Measurements from ENCODE around the gene PDRG1. TPM values are rescaled to one million over a fixed set of nuclear protein-coding genes. Genes with fewer than 3 reads are reported as not detected.

The PDRG1 gene
- polyA plus RNA-seq, 1 donor from 2014 or later = 50.6 TPM

GRCh38 chr20:31925631-31926030 is 26.2 kb downstream of the PDRG1 start:
- Histone ChIP-seq H3K36me3 (ENCODE audit: insufficient read depth, low read length) (no peaks in the 10 kb centered on the region), H4K20me1 (ENCODE audit: insufficient read depth) (no peaks in the 10 kb centered on the region), H3K9me3 (ENCODE audit: low read length) (no peaks in the 10 kb centered on the region), H3K9me2 (ENCODE audit: insufficient read depth, low read length) (no peaks in the 10 kb centered on the region), H3F3A (ENCODE audit: insufficient read depth, low read length, poor library complexity, severe bottlenecking) (no peaks in the 10 kb centered on the region), H3K4me2 (ENCODE audit: low read length) (no peak overlapping the region), H3K27ac (ENCODE audit: low read length) (no peak overlapping the region), H3K27me3 (ENCODE audit: insufficient read depth, low read depth, low read length) (no peaks in the 10 kb centered on the region), H3K79me2 (replicated peaks; ENCODE audit: insufficient read depth, low read length) (no peaks in the 10 kb centered on the region), H3K9ac (ENCODE audit: low read length) (no peak overlapping the region), H3K4me3 (ENCODE audit: low read length) (no peak overlapping the region), H2AFZ (ENCODE audit: low read depth, low read length) (no peak overlapping the region)
- no peak for TF ChIP-seq CTCF (IDR thresholded peaks at IDR 0.05; ENCODE audit: poor library complexity, severe bottlenecking)
- TF ChIP-seq POLR2AphosphoS5 (IDR thresholded peaks at IDR 0.05) = no peak
- TF ChIP-seq MXI1 (conservative IDR thresholded peaks at IDR 0.05; ENCODE audit: poor library complexity, severe bottlenecking) = no peak
- TF ChIP-seq EZH2 (IDR thresholded peaks at IDR 0.05; ENCODE audit: borderline replicate concordance, insufficient read depth, low read length, poor library complexity, severe bottlenecking) = no peak
- no peak for TF ChIP-seq REST (IDR thresholded peaks at IDR 0.05; ENCODE audit: borderline replicate concordance)
- TF ChIP-seq TAF1 (IDR thresholded peaks at IDR 0.05; ENCODE audit: low read depth) = no peak
- TF ChIP-seq RAD21 (conservative IDR thresholded peaks at IDR 0.05) = no peak
- TF ChIP-seq SMC3 (conservative IDR thresholded peaks at IDR 0.05; ENCODE audit: poor library complexity) = no peak
- TF ChIP-seq EP300 (conservative IDR thresholded peaks at IDR 0.05; ENCODE audit: poor library complexity, severe bottlenecking) = no peak

- Histone ChIP-seq H3K4me2 (ENCODE audit: low read length) (no peak overlapping the region), H3K27ac (ENCODE audit: low read length) (no peak overlapping the region), H2AFZ (ENCODE audit: low read depth, low read length) (no peak overlapping the region), H3K9me3 (ENCODE audit: low read length) (no peaks in the 10 kb centered on the region), H3K9me2 (ENCODE audit: insufficient read depth, low read length) (no peaks in the 10 kb centered on the region), H3F3A (ENCODE audit: insufficient read depth, low read length, poor library complexity, severe bottlenecking) (no peaks in the 10 kb centered on the region), H3K4me3 (ENCODE audit: low read length) (no peak overlapping the region), H3K79me2 (replicated peaks; ENCODE audit: insufficient read depth, low read length) (no peaks in the 10 kb centered on the region), H3K27me3 (ENCODE audit: insufficient read depth, low read depth, low read length) (no peaks in the 10 kb centered on the region), H3K36me3 (ENCODE audit: insufficient read depth, low read length) (no peaks in the 10 kb centered on the region), H4K20me1 (ENCODE audit: insufficient read depth) (no peaks in the 10 kb centered on the region), H3K9ac (ENCODE audit: low read length) (no peak overlapping the region)
- TF ChIP-seq REST (IDR thresholded peaks at IDR 0.05; ENCODE audit: borderline replicate concordance) = no peak
- TF ChIP-seq SMC3 (conservative IDR thresholded peaks at IDR 0.05; ENCODE audit: poor library complexity) = no peak
- no peak for TF ChIP-seq EZH2 (IDR thresholded peaks at IDR 0.05; ENCODE audit: borderline replicate concordance, insufficient read depth, low read length, poor library complexity, severe bottlenecking)
- TF ChIP-seq POLR2AphosphoS5 (IDR thresholded peaks at IDR 0.05) = no peak
- no peak for TF ChIP-seq MXI1 (conservative IDR thresholded peaks at IDR 0.05; ENCODE audit: poor library complexity, severe bottlenecking)
- TF ChIP-seq CTCF (IDR thresholded peaks at IDR 0.05; ENCODE audit: poor library complexity, severe bottlenecking) = no peak
- no peak for TF ChIP-seq EP300 (conservative IDR thresholded peaks at IDR 0.05; ENCODE audit: poor library complexity, severe bottlenecking)
- TF ChIP-seq TAF1 (IDR thresholded peaks at IDR 0.05; ENCODE audit: low read depth) = no peak
- TF ChIP-seq RAD21 (conservative IDR thresholded peaks at IDR 0.05) = no peak
These were observed 27.3 kb downstream of the PDRG1 start for GRCh38 chr20:31924561-31924960.
